Lower leg skin (tissue), 3 donors: ENCODE data around the gene PARP15.

Experiments used
- CTCF ChIP-seq, 3 donors: fragments of 450-650 bp; IDR thresholded peaks; one replicate each; pipeline ENCODE4 v1.5.1; 2016; ENCODE audit warnings: antibody characterized with exemption in 3 of 3, mild to moderate bottlenecking in 3 of 3, moderate library complexity in 2 of 3
- POLR2A ChIP-seq, 2 donors: fragments of 450-650 bp; IDR thresholded peaks; one replicate each; pipeline ENCODE4 v1.6.1; 2016 to 2017; ENCODE audit warnings: antibody characterized with exemption in 2 of 2, mild to moderate bottlenecking in 1 of 2, moderate library complexity in 1 of 2

- no peak for TF ChIP-seq CTCF (IDR thresholded peaks at IDR 0.05)
- TF ChIP-seq POLR2A (IDR thresholded peaks at IDR 0.05) = no peak
Measured at GRCh38 chr3:122679882-122680474, 102.5 kb downstream of the PARP15 start.
